Endothelial cell of umbilical vein (primary cell): Measurements from ENCODE around the gene OR52E1. TPM values are rescaled to one million over a fixed set of nuclear protein-coding genes. Genes with fewer than 3 reads are reported as not detected.

Experiments used
- BruUV-seq: library from RNA; stranded (reverse); fragments of 400-500 nt; replicated peaks from 2 replicates; lab custom pipeline; 2021; lab: Mats Ljungman, UMichigan
- CTCF ChIA-PET: fragments of 300-600, 350-600 bp; sonication (Branson Sonifier 250); formaldehyde crosslinking; loops from one replicate; lab custom pipeline; 2021; ENCODE audit warnings: antibody characterized with exemption, inconsistent platforms; lab: Charles Lee
- POLR2A ChIA-PET: fragments of 300-600, 350-600 bp; sonication (Branson Sonifier 250); formaldehyde crosslinking; loops from one replicate; lab custom pipeline; 2021; ENCODE audit warnings: antibody characterized with exemption, inconsistent platforms; lab: Charles Lee
- DNase-seq: peaks from one replicate; pipeline ENCODE4 v3.0.0-alpha.2; 2011; ENCODE audit warnings: low read depth, low spot score
- FAIRE-seq: peaks from 2 replicates; lab custom pipeline; 2011; peaks lifted over from hg19 to GRCh38; lab: Jason Lieb, UNC
- H2AFZ ChIP-seq: 2 replicates; pipeline ENCODE4 v1.6.0; 2012; ENCODE audit warnings: low read depth, low read length, control low read depth, inconsistent platforms
- H3K27ac ChIP-seq: 2 replicates; pipeline ENCODE4 v1.5.1; 2011; ENCODE audit warnings: low read depth, mild to moderate bottlenecking, control low read depth, low read length, moderate library complexity; ENCODE audit not compliant: insufficient read depth
- H3K27me3 ChIP-seq, 2 experiments: 2 replicates each; pipeline versions ENCODE4 v1.6.0 to v1.6.1; 2011; ENCODE audit warnings: low read length in 2 of 2, mixed read lengths in 1 of 2; ENCODE audit not compliant: control insufficient read depth in 2 of 2, insufficient read depth in 2 of 2
- H3K36me3 ChIP-seq, 2 experiments: 2 replicates in 1 of 2; 3 replicates in 1 of 2; pipeline ENCODE4 v1.5.1; 2011; ENCODE audit warnings: low read length in 2 of 2, mild to moderate bottlenecking in 1 of 2, moderate library complexity in 1 of 2; ENCODE audit not compliant: control insufficient read depth in 2 of 2, insufficient read depth in 2 of 2; ENCODE audit errors: extremely low read depth in 1 of 2
- H3K4me1 ChIP-seq: 3 replicates; pipeline ENCODE4 v1.5.1; 2011; ENCODE audit warnings: mild to moderate bottlenecking, low read length; ENCODE audit not compliant: control insufficient read depth, insufficient read depth; ENCODE audit errors: extremely low read depth
- H3K4me2 ChIP-seq: 2 replicates; pipeline ENCODE4 v1.6.1; 2011; ENCODE audit warnings: low read length, control low read depth, mixed read lengths; ENCODE audit not compliant: insufficient read depth
- H3K4me3 ChIP-seq, 3 experiments: fragments of 200-600 bp in 1 of 3; sonication (generic), shearing (Covaris generic) in 1 of 3; replicated peaks in 1 of 3; 2 replicates each; pipeline ENCODE4 v1.5.1; 2011 to 2016; ENCODE audit warnings: control low read depth in 3 of 3, low read length in 3 of 3, mild to moderate bottlenecking in 2 of 3, inconsistent platforms in 1 of 3, low read depth in 1 of 3, moderate library complexity in 1 of 3; ENCODE audit not compliant: insufficient read depth in 1 of 3
- H3K79me2 ChIP-seq: 2 replicates; pipeline ENCODE4 v1.6.0; 2012; ENCODE audit warnings: low read length, inconsistent platforms; ENCODE audit not compliant: control insufficient read depth, insufficient read depth
- H3K9ac ChIP-seq: replicated peaks from 2 replicates; pipeline ENCODE3; 2011; ENCODE audit warnings: low read length, control low read depth; ENCODE audit not compliant: insufficient read depth; ENCODE audit errors: extremely low read depth
- H3K9me1 ChIP-seq: replicated peaks from 3 replicates; pipeline ENCODE4 v1.6.0; 2011; ENCODE audit warnings: mild to moderate bottlenecking, low read length; ENCODE audit not compliant: control insufficient read depth, insufficient read depth; ENCODE audit errors: extremely low read depth
- H3K9me3 ChIP-seq: replicated peaks from 2 replicates; pipeline ENCODE4 v1.5.1; 2012; ENCODE audit warnings: low read length, inconsistent platforms; ENCODE audit not compliant: control insufficient read depth, insufficient read depth
- H4K20me1 ChIP-seq: replicated peaks from 2 replicates; pipeline ENCODE3; 2011; ENCODE audit warnings: mild to moderate bottlenecking, low read length; ENCODE audit not compliant: control insufficient read depth, insufficient read depth; ENCODE audit errors: extremely low read depth
- CTCF ChIP-seq, 2 donors: IDR thresholded peaks; 1 replicate in 1 of 2; 2 replicates in 1 of 2; pipeline ENCODE4 v1.5.1; 2011; ENCODE audit warnings: low read length in 2 of 2, mild to moderate bottlenecking in 2 of 2, moderate library complexity in 2 of 2, control low read depth in 1 of 2, inconsistent platforms in 1 of 2, low read depth in 1 of 2; ENCODE audit not compliant: insufficient read depth in 1 of 2; ENCODE audit errors: extremely low read depth in 1 of 2
- EZH2 ChIP-seq: IDR thresholded peaks from 2 replicates; pipeline ENCODE4 v1.6.1; 2012; ENCODE audit warnings: borderline replicate concordance, low read depth, mild to moderate bottlenecking, moderate library complexity, low read length, inconsistent platforms; ENCODE audit not compliant: severe bottlenecking
- FOS ChIP-seq: IDR thresholded peaks from 2 replicates; pipeline ENCODE4 v1.6.1; 2011; ENCODE audit warnings: mild to moderate bottlenecking, low read length, moderate library complexity, borderline replicate concordance; ENCODE audit not compliant: insufficient read depth
- GATA2 ChIP-seq: IDR thresholded peaks from 2 replicates; pipeline ENCODE4 v1.7.0; 2011; ENCODE audit warnings: low read depth, mild to moderate bottlenecking, moderate library complexity, mixed read lengths, low read length; ENCODE audit not compliant: insufficient read length, insufficient read depth
- JUN ChIP-seq: IDR thresholded peaks from 2 replicates; pipeline ENCODE4 v1.6.1; 2011; ENCODE audit warnings: borderline replicate concordance, low read depth; ENCODE audit not compliant: insufficient read length, insufficient read depth
- MAX ChIP-seq: IDR thresholded peaks from 2 replicates; pipeline ENCODE4 v1.6.1; 2011; ENCODE audit not compliant: insufficient read depth, insufficient read length
- MYC ChIP-seq: IDR thresholded peaks from one replicate; pipeline ENCODE4 v1.6.1; 2011; ENCODE audit warnings: mild to moderate bottlenecking, low read depth, low read length
- POLR2A ChIP-seq: IDR thresholded peaks from 2 replicates; pipeline ENCODE4 v1.6.1; 2012; ENCODE audit warnings: low read depth, mild to moderate bottlenecking, control low read depth, low read length
- POLR2AphosphoS5 ChIP-seq: IDR thresholded peaks from 2 replicates; pipeline ENCODE4 v1.6.1; 2012; ENCODE audit warnings: low read depth, mild to moderate bottlenecking, control low read depth, low read length, moderate library complexity; ENCODE audit not compliant: insufficient read depth
- dilution Hi-C: fragments of 300-500 bp; cut with MboI; formaldehyde crosslinking; loops from one replicate; pipeline ENCODE4 v1.15.0; 2019; ENCODE audit warnings: low sequenced_read_pairs; ENCODE audit not compliant: extremely low pct_ligation_motif_present
- intact Hi-C: fragments of 100-400 bp; cut with micrococcal nuclease; formaldehyde crosslinking; loops from one replicate; pipeline ENCODE4 v1.10.0; 2022
- polyA plus RNA-seq, 4 experiments: library from polyadenylated mRNA; depleted of rRNA in 3 of 4; stranded (reverse) in 3 of 4; unstranded in 1 of 4; fragments of >200 nt; gene quantifications; 2 replicates each; pipeline versions ENCODE4 v1.2.1 to v1.2.3, GENCODE V29; 2011 to 2012; ENCODE audit warnings: missing spikeins in 1 of 4
- total RNA-seq: library from RNA; stranded (reverse); gene quantifications from 2 replicates; pipeline ENCODE4 v1.2.3, GENCODE V29; 2021

Gene OR52E1
- total and polyA plus RNA-seq, 2 donors (not counting 3 experiments of a cell fraction or from before 2014, with no cell fraction given) = not detected

GRCh38 chr11:5037926-5038325 is 31.4 kb upstream of the OR52E1 start:
- Histone ChIP-seq H3K4me2 (no peak overlapping the region), H3K36me3 (no peaks in the 10 kb centered on the region), H3K79me2 (no peaks in the 10 kb centered on the region), H2AFZ (no peak overlapping the region), H3K9ac (no peak overlapping the region), H3K27me3 (no peaks in the 10 kb centered on the region), H3K27ac (no peak overlapping the region), H3K9me1 (no peaks in the 10 kb centered on the region), H3K9me3 (no peaks in the 10 kb centered on the region), H3K4me1 (no peaks in the 10 kb centered on the region), H4K20me1 (no peaks in the 10 kb centered on the region), H3K4me3 (no peak overlapping the region)
- ChIA-PET CTCF (no interaction called here), POLR2A (no interaction called here)
- dilution Hi-C loops (no loop called here), intact Hi-C loops (no loop called here)
- DNase-seq (no peak), FAIRE-seq (no peak)
- TF ChIP-seq CTCF (IDR thresholded peaks at IDR 0.05; ENCODE audit: extremely low read depth in 1 of 2, insufficient read depth in 1 of 2, low read depth in 1 of 2, low read length in 2 of 2) (no peak), MAX (no peak), EZH2 (no peak), MYC (no peak), POLR2AphosphoS5 (no peak), GATA2 (no peak), JUN (no peak), FOS (no peak), POLR2A (no peak)
- no TSS peak for BruUV-seq
